ENCODE results near the gene ROR1. TPM values are rescaled to one million over a fixed set of nuclear protein-coding genes. Genes with fewer than 3 reads are reported as not detected.

Gene ROR1
- total and polyA plus RNA-seq, 2 donors (not counting 1 experiment from before 2014, with no cell fraction given): 0.46 to 16.0 TPM

DNA sequence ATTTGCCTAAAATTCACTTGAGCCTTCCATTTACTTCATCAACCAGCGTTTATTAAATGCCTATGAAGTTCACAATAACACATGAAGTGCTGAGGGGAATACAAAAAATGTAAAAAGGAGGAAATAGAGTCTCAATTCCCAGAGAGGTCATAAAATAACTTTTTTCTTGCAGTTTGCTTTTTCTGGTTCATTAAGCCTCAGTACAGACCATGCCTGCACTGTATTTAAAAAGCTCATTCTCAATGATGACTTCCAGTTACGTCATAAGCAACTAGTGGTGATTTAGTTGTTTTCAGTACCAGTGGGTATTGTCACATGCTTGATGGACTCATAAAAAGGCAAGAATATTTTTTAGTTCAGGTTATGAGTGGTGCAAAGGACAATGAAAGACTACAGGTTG lies 269.5 kb downstream of the ROR1 start:
- Histone ChIP-seq H2AFZ (ENCODE audit: insufficient read depth, low read depth, low read length, poor library complexity, severe bottlenecking) (no peak overlapping the region), H3K27ac (ENCODE audit: low read length in 2 of 2) (no peak overlapping the region), H3K4me3 (ENCODE audit: control extremely low read depth in 1 of 5, extremely low read depth in 1 of 5, insufficient read depth in 1 of 5, low read depth in 2 of 5, low read length in 4 of 5) (no peak overlapping the region), H3K9ac (ENCODE audit: low read length) (no peak overlapping the region), H3K4me1 (ENCODE audit: control insufficient read depth in 2 of 2, insufficient read depth in 2 of 2, low read length in 2 of 2) (no peaks in the 10 kb centered on the region), H3K79me2 (ENCODE audit: control insufficient read depth, insufficient read depth, low read length) (no peaks in the 10 kb centered on the region), H3K36me3 (replicated peaks in 1 of 2; ENCODE audit: control extremely low read depth in 1 of 2, control insufficient read depth in 1 of 2, extremely low read depth in 1 of 2, insufficient read depth in 2 of 2, low read length in 1 of 2) (no peaks in the 10 kb centered on the region), H3K27me3 (replicated peaks in 1 of 4; ENCODE audit: control extremely low read depth in 1 of 4, control insufficient read depth in 3 of 4, insufficient read depth in 4 of 4, low read length in 3 of 4) (no peaks in the 10 kb centered on the region), H3K4me2 (replicated peaks; ENCODE audit: low read depth, low read length, poor library complexity, severe bottlenecking) (no peak overlapping the region), H4K20me1 (ENCODE audit: control insufficient read depth, insufficient read depth, low read length, poor library complexity, severe bottlenecking) (no peaks in the 10 kb centered on the region), H3K9me3 (ENCODE audit: control extremely low read depth in 1 of 3, control insufficient read depth in 2 of 3, insufficient read depth in 1 of 3, low read length in 2 of 3) (no peaks in the 10 kb centered on the region)
- Mint-ChIP-seq H3K4me1 (no peaks in the 10 kb centered on the region), H3K9me3 (ENCODE audit: insufficient read depth) (no peaks in the 10 kb centered on the region), H3K27me3 (peaks cover 9% of the 10 kb centered on the region), H3K4me3 (no peak overlapping the region), H3K27ac (no peak overlapping the region)
- DNase-seq: no peak
- CTCF ChIA-PET: no interaction called here
- intact Hi-C loops (cut with micrococcal nuclease): no loop called here
- TF ChIP-seq CTCF (IDR thresholded peaks at IDR 0.05) (no peak), EZH2 (IDR thresholded peaks at IDR 0.05; ENCODE audit: borderline replicate concordance, insufficient read depth, low read depth, low read length, poor library complexity, severe bottlenecking) (no peak)
- WGBS (ENCODE audit: insufficient coverage): no CpG with 5 or more reads among the region's 2 CpGs
- ATAC-seq (ENCODE audit: low read depth): no peak
- POLR2A ChIA-PET: no interaction called here

DNA sequence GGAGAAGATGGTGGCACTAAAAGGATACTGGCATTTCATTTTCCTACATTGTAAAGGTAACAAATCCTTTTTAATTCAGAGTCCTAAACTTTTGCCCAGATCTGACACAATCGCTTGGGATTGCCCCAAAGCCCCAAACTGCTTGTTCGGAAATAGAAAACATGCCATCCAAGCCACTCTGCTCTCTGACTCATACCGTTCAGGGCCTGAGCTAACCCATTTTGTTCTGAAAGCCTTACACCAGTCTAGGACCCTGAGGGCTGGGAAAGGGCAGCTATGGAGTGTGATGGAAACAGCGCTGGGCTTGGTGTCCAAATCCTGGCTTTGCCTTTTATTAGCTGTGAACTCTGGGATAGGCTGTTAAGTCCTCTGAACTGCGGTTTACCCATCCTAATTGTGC lies 270.2 kb downstream of the ROR1 start:
- H3K4me1 Mint-ChIP-seq: no peaks in the 10 kb centered on the region

More for the DNA sequence above, 270.2 kb downstream of the ROR1 start:
- Histone ChIP-seq H3K4me3 (ENCODE audit: control extremely low read depth in 1 of 5, extremely low read depth in 1 of 5, insufficient read depth in 1 of 5, low read depth in 2 of 5, low read length in 4 of 5) (no peak overlapping the region), H3K4me1 (ENCODE audit: control insufficient read depth in 2 of 2, insufficient read depth in 2 of 2, low read length in 2 of 2) (no peaks in the 10 kb centered on the region), H3K27me3 (replicated peaks in 1 of 4; ENCODE audit: control extremely low read depth in 1 of 4, control insufficient read depth in 3 of 4, insufficient read depth in 4 of 4, low read length in 3 of 4) (no peaks in the 10 kb centered on the region), H3K4me2 (replicated peaks; ENCODE audit: low read depth, low read length, poor library complexity, severe bottlenecking) (no peak overlapping the region), H3K36me3 (replicated peaks in 1 of 2; ENCODE audit: control extremely low read depth in 1 of 2, control insufficient read depth in 1 of 2, extremely low read depth in 1 of 2, insufficient read depth in 2 of 2, low read length in 1 of 2) (no peaks in the 10 kb centered on the region), H3K79me2 (ENCODE audit: control insufficient read depth, insufficient read depth, low read length) (no peaks in the 10 kb centered on the region), H3K9me3 (ENCODE audit: control extremely low read depth in 1 of 3, control insufficient read depth in 2 of 3, insufficient read depth in 1 of 3, low read length in 2 of 3) (no peaks in the 10 kb centered on the region), H4K20me1 (ENCODE audit: control insufficient read depth, insufficient read depth, low read length, poor library complexity, severe bottlenecking) (no peaks in the 10 kb centered on the region), H2AFZ (ENCODE audit: insufficient read depth, low read depth, low read length, poor library complexity, severe bottlenecking) (no peak overlapping the region), H3K27ac (ENCODE audit: low read length in 2 of 2) (no peak overlapping the region), H3K9ac (ENCODE audit: low read length) (no peak overlapping the region)
- 97% methylated on average over 3 of the region's 5 CpGs for WGBS (ENCODE audit: insufficient coverage)
- Mint-ChIP-seq H3K27me3 (peaks cover 9% of the 10 kb centered on the region), H3K27ac (no peak overlapping the region), H3K9me3 (ENCODE audit: insufficient read depth) (no peaks in the 10 kb centered on the region), H3K4me3 (no peak overlapping the region)
- no peak for TF ChIP-seq CTCF (IDR thresholded peaks at IDR 0.05)
- TF ChIP-seq EZH2 (IDR thresholded peaks at IDR 0.05; ENCODE audit: borderline replicate concordance, insufficient read depth, low read depth, low read length, poor library complexity, severe bottlenecking): no peak
- intact Hi-C loops (cut with micrococcal nuclease): no loop called here
- ATAC-seq (ENCODE audit: low read depth): no peak
- no peak for DNase-seq
- POLR2A ChIA-PET: no interaction called here
- CTCF ChIA-PET: no interaction called here
